ENCODE measurements around the gene CATSPER2.
"Not testable (repeated sequence)": the region's sequence is repeated elsewhere in the genome, so short reads cannot be mapped to it uniquely, and the experiment has no call there.

- not testable (repeated sequence) for TF ChIP-seq EZH2 (IDR thresholded peaks at IDR 0.05); POLR2AphosphoS5 (IDR thresholded peaks at IDR 0.05; ENCODE audit: borderline replicate concordance, low read depth, low read length); FOXP2 (optimal IDR thresholded peaks at IDR 0.05; ENCODE audit: control extremely low read depth, extremely low read length, insufficient read depth)
Observed at GRCh38 chr15:43592841-43593240, 55.8 kb downstream of the CATSPER2 start.
